Panc1 (cell line): Measurements from ENCODE around the gene SBF1. TPM values are rescaled to one million over a fixed set of nuclear protein-coding genes. Genes with fewer than 3 reads are reported as not detected.

Experiments used
- ATAC-seq: fragments of 200-7000 bp; cut with Tn5 transposase; 2 replicates; pipeline ENCODE4 v1.9.1; 2020; ENCODE audit warnings: mild to moderate bottlenecking, moderate library complexity
- BruUV-seq: library from RNA; stranded (reverse); fragments of 400-500 nt; replicated peaks from 2 replicates; lab custom pipeline; 2021; lab: Mats Ljungman, UMichigan
- CTCF ChIA-PET: fragments of 300-600 bp; sonication (Branson Sonifier 250); formaldehyde crosslinking; loops from one replicate; lab custom pipeline; 2022; ENCODE audit warnings: antibody characterized with exemption; lab: Charles Lee
- POLR2A ChIA-PET: fragments of 300-600 bp; sonication (Branson Sonifier 250); formaldehyde crosslinking; loops from one replicate; lab custom pipeline; 2022; ENCODE audit warnings: antibody characterized with exemption; lab: Charles Lee
- DNase-seq: peaks from one replicate; pipeline ENCODE4 v3.0.0-alpha.2; 2010; ENCODE audit warnings: low read depth, low spot score
- H3K27ac ChIP-seq: 2 replicates; pipeline ENCODE4 v1.5.1; 2011; ENCODE audit warnings: mild to moderate bottlenecking, low read length, inconsistent platforms
- H3K27me3 ChIP-seq: fragments of 200-500 bp; sonication (Bioruptor generic); 2 replicates; pipeline ENCODE4 v1.6.0; 2014; ENCODE audit warnings: low read length, inconsistent platforms; ENCODE audit not compliant: control insufficient read depth, insufficient read depth
- H3K36me3 ChIP-seq: fragments of 200-500 bp; sonication (Bioruptor generic); 2 replicates; pipeline ENCODE4 v1.5.1; 2014; ENCODE audit warnings: inconsistent platforms, mild to moderate bottlenecking, low read length, moderate library complexity; ENCODE audit not compliant: control insufficient read depth, insufficient read depth
- H3K4me1 ChIP-seq: 2 replicates; pipeline ENCODE4 v1.5.1; 2011; ENCODE audit warnings: inconsistent platforms, mild to moderate bottlenecking, low read length, moderate library complexity; ENCODE audit not compliant: control insufficient read depth, insufficient read depth
- H3K4me3 ChIP-seq, 2 experiments: 2 replicates each; pipeline ENCODE4 v1.5.1; 2011 to 2012; ENCODE audit warnings: low read depth in 2 of 2, low read length in 2 of 2, mild to moderate bottlenecking in 2 of 2, inconsistent platforms in 1 of 2, moderate library complexity in 1 of 2
- H3K9me3 ChIP-seq: fragments of 200-500 bp; sonication (Bioruptor generic); 2 replicates; pipeline ENCODE4 v1.5.1; 2014; ENCODE audit warnings: low read depth, mild to moderate bottlenecking, inconsistent platforms, low read length, moderate library complexity; ENCODE audit not compliant: control insufficient read depth, insufficient read depth
- CTCF ChIP-seq: fragments of 450-650 bp; IDR thresholded peaks from 2 replicates; pipeline ENCODE4 v1.5.1; 2017; ENCODE audit warnings: mild to moderate bottlenecking
- POLR2AphosphoS5 ChIP-seq: IDR thresholded peaks from 2 replicates; pipeline ENCODE4 v1.6.1; 2012; ENCODE audit warnings: mild to moderate bottlenecking, low read depth, low read length, moderate library complexity
- REST ChIP-seq, 2 experiments: IDR thresholded peaks; 2 replicates each; pipeline ENCODE4 v1.6.1; 2011 to 2012; ENCODE audit warnings: low read depth in 2 of 2, control low read depth in 1 of 2, low read length in 1 of 2, mild to moderate bottlenecking in 1 of 2, moderate library complexity in 1 of 2; ENCODE audit not compliant: insufficient read depth in 1 of 2
- SIN3A ChIP-seq: IDR thresholded peaks from 2 replicates; pipeline ENCODE4 v1.6.1; 2012; ENCODE audit warnings: low read depth, mild to moderate bottlenecking, low read length, moderate library complexity, borderline replicate concordance; ENCODE audit not compliant: insufficient read depth
- TCF7L2 ChIP-seq: IDR thresholded peaks from 2 replicates; pipeline ENCODE4 v1.6.1; 2011; ENCODE audit warnings: mild to moderate bottlenecking, low read depth, low read length, inconsistent platforms
- in situ Hi-C: cut with HindIII; loops from 2 replicates; pipeline ENCODE4 v1.10.0; 2016; ENCODE audit warnings: low sequenced_read_pairs, low pct_unique_long_range_greater_than_20kb
- intact Hi-C: fragments of 100-400 bp; cut with micrococcal nuclease; formaldehyde crosslinking; loops from one replicate; pipeline ENCODE4 v1.10.0; 2022; ENCODE audit not compliant: unreplicated experiment
- total RNA-seq: library from RNA; stranded (reverse); gene quantifications from one replicate; pipeline ENCODE4 v1.2.1, GENCODE V29; 2021; ENCODE audit not compliant: unreplicated experiment

The SBF1 gene
- total RNA-seq, 1 experiment from 2014 or later, result 59.2 TPM

GRCh38 chr22:50408311-50408710 lies 66.5 kb downstream of the SBF1 start:
- BruUV-seq, result no TSS peak
- CTCF ChIA-PET, result no interaction called here
- POLR2A ChIA-PET, result no interaction called here
- in situ Hi-C loops (no loop called here), intact Hi-C loops (no loop called here)
- Histone ChIP-seq H3K4me3 (no peak overlapping the region), H3K4me1 (no peaks in the 10 kb centered on the region), H3K27ac (no peak overlapping the region), H3K27me3 (no peaks in the 10 kb centered on the region), H3K36me3 (peaks cover 2% of the 10 kb centered on the region; the same call in 1 of the 2 replicates), H3K9me3 (no peaks in the 10 kb centered on the region)
- ATAC-seq, result no peak
- no peak for TF ChIP-seq POLR2AphosphoS5
- TF ChIP-seq SIN3A, result no peak
- TF ChIP-seq CTCF, result no peak
- TF ChIP-seq TCF7L2, result no peak
- no peak for TF ChIP-seq REST (IDR thresholded peaks at IDR 0.05; ENCODE audit: insufficient read depth in 1 of 2, low read depth in 2 of 2, low read length in 1 of 2)
- no peak for DNase-seq

- TF ChIP-seq TCF7L2, result no peak
- TF ChIP-seq SIN3A, result no peak
- TF ChIP-seq POLR2AphosphoS5, result no peak
- TF ChIP-seq CTCF, result no peak
- no peak for TF ChIP-seq REST (IDR thresholded peaks at IDR 0.05; ENCODE audit: insufficient read depth in 1 of 2, low read depth in 2 of 2, low read length in 1 of 2)
- POLR2A ChIA-PET, result no interaction called here
- Histone ChIP-seq H3K9me3 (no peaks in the 10 kb centered on the region), H3K36me3 (peaks cover 2% of the 10 kb centered on the region; the same call in 1 of the 2 replicates), H3K4me1 (no peaks in the 10 kb centered on the region), H3K27me3 (no peaks in the 10 kb centered on the region), H3K27ac (no peak overlapping the region), H3K4me3 (no peak overlapping the region)
- in situ Hi-C loops (no loop called here), intact Hi-C loops (no loop called here)
- no peak for DNase-seq
- ATAC-seq, result no peak
- CTCF ChIA-PET, result no interaction called here
- no TSS peak for BruUV-seq
Observed at GRCh38 chr22:50406416-50407170, 68.2 kb downstream of the SBF1 start.
